KG1 (cell line): ENCODE data around the gene GYS1.

Source experiments
- DNase-seq: peaks from one replicate; lab custom pipeline; 2025; lab: John Stamatoyannopoulos, UW

Gene GYS1

GRCh38 chr19:48963371-48964204 is 29.5 kb downstream of the GYS1 start:
- DNase-seq, result no peak

DNA sequence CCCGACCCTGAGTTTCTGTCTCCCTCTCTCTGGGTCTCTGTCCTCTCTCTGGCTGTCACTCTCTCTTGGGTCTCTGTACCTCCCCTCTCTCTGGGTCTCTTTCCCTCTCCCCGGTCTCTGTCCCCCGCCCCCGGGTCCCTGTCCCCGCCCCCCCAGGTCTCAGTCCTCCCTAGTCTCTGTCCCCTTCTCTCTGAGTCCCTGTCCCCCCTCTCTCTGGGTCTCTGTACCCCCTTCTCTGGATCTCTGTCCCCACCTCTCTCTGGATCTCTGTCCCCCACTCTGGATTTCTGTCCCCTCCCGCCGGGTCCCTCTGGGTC is 30.3 kb downstream of the GYS1 start:
- no peak for DNase-seq

- peak; percentile 60 for DNase-seq
These were observed 30.9 kb downstream of the GYS1 start for GRCh38 chr19:48962029-48962848.

DNA sequence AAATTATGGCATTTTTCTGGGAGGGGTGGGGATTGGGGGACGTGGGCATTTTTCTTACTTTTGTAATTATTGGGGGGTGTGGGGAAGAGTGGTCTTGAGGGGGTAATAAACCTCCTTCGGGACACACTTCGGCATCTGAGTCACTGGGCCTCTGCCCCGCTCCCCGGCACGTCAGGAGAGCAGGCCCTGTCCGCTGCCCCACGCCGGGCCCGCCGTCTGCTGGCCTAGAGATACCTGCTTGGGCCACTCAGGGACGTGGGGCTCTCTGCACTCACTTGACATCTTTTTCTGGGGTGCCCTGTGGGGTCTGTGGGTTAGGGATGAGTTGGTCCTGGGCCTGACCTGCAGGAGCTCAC is 31.5 kb downstream of the GYS1 start:
- no peak for DNase-seq

GRCh38 chr19:48961051-48961649 is 32.0 kb downstream of the GYS1 start:
- DNase-seq, result no peak

DNA sequence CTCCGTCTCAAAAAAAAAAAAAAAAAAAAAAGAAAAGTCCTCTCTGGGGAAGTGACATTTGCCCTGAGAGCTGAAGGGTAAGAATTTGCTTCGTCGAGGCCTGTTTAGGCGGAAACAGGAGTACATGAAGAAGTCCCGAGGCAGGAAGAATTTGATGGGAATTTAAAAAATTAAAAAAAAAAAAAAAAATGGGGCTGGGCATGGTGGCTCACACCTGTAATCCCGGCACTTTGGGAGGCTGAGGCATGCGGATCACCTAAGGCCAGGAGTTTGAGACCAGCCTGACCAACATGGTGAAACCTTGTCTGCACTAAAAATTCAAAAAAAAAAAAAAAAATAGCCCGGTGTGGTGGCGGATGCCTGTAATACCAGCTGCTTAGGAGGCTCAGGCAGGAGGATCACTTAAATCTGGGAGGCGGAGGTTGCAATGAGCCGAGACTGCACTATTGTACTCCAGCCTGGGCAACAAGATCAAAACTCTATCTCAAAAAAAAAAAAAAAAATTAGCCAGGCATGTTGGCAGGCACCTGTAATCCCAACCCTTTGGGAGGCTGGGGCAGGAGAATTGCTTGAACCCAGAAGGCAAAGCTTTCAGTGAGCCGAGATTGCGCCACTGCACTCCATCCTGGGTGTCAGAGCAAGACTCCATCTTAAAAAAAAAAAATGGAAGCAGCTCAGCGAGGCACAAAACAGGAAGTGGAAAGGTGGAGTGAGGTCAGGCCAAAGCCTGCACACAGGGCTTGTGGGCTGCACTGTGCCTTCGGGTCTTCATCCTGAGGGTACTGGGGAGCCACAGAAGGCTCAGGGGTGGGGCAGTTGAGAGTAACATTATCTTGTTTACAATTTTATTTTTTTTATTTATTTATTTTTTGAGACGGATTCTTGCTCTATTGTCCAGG is 33.5 kb downstream of the GYS1 start:
- DNase-seq, result no peak

- no peak for DNase-seq
These were observed 35.1 kb downstream of the GYS1 start for GRCh38 chr19:48958006-48958405.

DNA sequence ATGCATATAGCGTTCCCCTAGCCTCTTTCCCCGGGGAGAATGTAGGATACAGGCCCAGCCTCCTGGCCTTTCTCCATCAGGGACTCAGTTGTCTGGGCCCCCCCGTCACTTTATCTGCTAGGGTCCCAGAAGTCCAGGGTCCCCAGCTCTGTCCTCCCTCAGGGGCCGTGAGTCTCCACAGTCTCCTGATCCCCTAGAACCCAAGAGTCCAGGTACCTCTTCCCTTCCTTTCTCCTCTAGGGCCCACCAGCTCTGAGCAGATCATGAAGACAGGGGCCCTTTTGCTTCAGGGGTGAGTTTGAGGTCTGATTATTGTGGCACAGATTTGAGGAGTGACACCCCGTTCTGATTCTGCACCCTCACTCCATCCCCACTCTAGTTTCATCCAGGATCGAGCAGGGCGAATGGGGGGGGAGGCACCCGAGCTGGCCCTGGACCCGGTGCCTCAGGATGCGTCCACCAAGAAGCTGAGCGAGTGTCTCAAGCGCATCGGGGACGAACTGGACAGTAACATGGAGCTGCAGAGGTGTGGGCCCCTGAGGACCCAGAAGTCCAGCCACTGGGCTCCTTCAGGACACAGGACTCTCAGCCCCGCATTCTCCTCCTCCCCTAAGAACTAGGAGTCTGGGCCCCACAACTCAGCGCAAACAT is 37.7 kb downstream of the GYS1 start:
- no peak for DNase-seq

DNA sequence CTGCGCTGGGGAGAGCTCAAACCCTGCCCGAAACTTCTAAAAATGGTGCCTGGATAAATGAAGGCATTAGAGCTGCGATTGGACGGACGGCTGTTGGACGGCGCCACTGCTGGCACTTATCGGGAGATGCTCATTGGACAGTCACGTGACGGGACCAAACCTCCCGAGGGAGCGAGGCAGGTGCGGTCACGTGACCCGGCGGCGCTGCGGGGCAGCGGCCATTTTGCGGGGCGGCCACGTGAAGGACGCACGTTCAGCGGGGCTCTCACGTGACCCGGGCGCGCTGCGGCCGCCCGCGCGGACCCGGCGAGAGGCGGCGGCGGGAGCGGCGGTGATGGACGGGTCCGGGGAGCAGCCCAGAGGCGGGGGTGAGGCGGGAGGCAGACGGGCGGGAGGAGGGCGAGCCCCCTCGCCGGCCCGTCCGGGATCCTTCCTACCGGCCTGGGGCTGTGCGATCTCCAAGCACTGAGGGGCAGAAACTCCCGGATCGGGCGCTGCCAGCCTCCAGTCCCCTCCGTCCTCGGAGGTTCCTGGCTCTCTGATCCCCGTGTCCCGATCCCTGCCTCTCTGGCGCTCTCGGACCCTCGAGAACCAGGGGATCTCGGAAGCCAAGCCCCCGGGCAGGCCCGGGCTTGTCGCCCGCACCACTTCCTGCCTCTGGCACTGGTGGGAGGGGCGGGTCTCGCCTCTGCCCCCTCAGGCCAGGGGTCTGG is 38.4 kb downstream of the GYS1 start, which contains the start of gene BAX:
Gene BAX, plus strand, starts transcription at position 281 of the 713 bp plus-strand sequence. Its CDS starts 54 bp downstream, at position 335.
- DNase-seq, result peak; percentile 68

DNA sequence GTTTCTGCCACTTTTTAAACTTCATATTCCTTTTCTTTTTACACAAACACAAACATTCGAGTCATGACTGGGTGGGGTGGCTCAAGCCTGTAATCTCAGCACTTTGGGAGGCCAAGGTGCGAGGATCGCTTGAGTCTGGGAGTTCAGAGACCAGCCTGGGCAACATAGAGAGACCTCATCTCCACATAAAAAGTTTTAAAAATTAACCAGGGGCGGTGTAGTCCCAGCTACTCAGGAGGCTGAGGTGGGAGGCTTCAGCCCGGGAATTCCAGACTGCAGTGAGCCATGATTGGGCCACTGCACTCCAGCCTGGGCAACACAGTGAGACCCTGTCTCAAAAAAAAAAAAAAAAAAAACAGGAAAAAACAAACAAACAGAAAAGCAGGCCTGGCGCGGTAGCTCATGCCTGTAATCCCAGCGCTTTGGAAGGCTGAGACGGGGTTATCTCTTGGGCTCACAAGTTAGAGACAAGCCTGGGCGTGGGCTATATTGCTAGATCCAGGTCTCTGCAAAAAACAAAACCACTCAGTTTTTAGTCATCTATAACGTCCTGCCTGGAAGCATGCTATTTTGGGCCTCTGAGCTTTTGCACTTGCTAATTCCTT is 39.0 kb downstream of the GYS1 start:
- no peak for DNase-seq

DNA sequence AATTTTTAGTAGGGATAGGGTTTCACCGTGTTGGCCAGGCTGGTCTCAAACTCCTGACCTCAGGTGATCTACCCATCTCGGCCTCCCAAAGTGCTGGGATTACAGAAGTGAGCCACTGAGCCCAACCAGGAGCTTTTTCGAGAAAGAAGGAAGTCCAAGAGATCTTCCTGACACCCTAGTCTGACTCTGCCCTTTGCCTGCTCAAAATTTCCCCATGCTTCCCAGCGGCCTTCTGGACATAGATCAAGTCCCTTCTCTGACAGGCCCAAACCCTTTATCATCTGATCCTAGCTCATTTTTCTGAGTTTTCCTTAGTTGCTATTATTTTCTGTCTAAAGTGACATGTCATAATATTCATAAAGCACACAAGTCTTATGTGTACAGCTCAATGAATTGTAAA is 40.0 kb downstream of the GYS1 start:
- no peak for DNase-seq

GRCh38 chr19:48950830-48951519 is 42.1 kb downstream of the GYS1 start:
- DNase-seq, result no peak

DNA sequence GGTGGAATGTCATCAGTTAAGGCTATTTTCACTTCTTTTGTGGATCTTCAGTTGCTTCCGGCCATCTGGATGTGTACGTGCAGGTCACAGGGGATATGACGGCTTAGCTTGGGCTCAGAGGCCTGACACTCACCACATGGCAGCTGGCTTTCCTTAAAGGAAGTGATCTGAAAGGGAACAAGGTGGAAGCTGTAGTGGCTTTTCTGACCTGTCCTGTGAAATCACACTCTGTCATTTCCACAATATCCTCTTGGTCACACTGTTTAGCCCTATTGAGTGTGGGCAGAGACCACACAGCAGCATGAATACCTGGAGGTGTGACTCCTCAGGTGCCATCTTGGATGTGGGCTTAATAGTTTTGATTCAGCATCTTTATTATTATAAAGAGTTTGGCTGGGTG is 43.0 kb downstream of the GYS1 start:
- DNase-seq, result no peak

DNA sequence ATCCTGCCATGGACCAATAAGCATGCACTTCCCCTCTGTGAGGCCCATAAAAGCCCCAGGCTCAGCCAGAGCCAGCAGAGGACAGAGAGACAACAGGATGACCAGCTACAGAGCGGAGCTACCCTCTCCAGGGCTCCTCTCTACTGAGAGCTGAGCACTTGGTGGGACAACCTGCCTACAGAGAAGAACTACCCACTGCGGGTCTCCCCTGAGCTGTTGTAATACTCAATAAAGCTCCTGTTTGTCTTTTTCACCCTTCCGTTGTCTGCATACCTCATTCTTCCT is 45.9 kb downstream of the GYS1 start:
- no peak for DNase-seq

DNA sequence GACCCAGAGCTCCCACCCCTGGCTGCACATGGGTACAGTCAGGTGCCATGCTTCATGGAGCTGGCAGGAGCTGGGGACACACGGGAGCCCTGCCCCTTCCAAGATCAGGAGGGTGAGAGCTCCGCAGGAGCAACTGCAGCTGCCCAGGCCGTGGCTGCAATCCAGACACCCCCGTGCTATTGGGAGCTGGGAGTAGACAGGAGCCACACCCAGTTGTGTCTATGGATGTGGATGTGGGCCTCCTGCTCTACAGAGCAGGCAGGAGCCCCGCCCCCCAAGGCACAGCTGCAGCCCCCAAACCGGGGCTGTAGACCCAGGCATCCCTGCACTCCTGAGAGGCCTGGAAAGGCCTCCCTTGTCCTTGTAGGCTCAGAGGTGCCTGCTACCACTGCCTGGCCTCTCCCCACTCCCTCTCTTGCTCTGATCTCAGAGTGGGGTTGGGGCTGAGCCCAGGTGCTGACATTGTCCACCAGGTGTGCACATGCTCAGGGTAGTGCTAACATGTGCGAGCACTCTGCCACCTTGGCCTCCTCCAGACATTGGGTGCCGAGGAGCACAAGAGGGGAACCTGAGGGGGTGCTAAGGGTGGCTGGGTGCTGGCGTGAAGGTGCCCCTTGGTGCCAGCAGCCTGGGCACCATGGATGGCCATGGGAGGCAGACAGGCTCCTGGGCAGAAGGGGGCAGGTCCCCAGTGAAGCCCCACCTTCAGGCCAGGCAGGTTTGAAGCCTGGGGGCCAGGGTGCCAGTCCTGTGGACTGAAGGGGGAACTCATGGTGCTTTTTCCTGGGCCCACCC is 46.4 kb downstream of the GYS1 start:
- no peak for DNase-seq

GRCh38 chr19:48945817-48946216 is 47.3 kb downstream of the GYS1 start:
- DNase-seq, result no peak

GRCh38 chr19:48945415-48945814 is 47.7 kb downstream of the GYS1 start:
- no peak for DNase-seq

DNA sequence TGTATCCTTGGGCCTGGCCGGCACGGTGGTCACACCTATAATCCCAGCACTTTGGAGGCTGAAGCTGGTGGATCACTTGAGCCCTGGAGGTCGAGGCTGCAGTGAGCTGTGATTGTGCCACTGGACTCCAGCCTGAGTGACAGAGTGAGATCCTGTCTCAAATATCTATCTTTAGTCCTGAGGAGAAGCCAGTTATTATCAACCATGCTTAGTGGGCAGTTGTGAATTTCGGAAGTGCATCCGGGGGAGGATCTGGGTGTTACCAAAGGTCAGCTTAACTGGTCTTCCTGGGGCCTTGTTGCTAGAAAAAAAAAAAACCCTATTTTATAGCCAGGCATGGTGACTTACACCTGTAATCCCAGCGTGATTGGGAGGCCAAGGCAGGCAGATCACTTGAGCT is 50.0 kb downstream of the GYS1 start:
- no peak for DNase-seq

GRCh38 chr19:48940902-48941301 is 52.2 kb downstream of the GYS1 start:
- DNase-seq, result no peak
